OCI-LY7 (cell line): ENCODE data around the gene CYP19A1.

Experiments used
- EZH2phosphoT487 ChIP-seq: fragments of 200-600 bp; sonication (generic); IDR thresholded peaks from 2 replicates; pipeline ENCODE4 v1.6.1; 2018; ENCODE audit warnings: low read depth, borderline replicate concordance, mild to moderate bottlenecking, mixed run types, antibody characterized with exemption, low read length, moderate library complexity, mixed read lengths
- TF ChIP-seq, protein P1 (sequence below): fragments of 200-600 bp; sonication (generic); conservative IDR thresholded peaks from 2 replicates; pipeline ENCODE4 v1.5.1; 2014; ENCODE audit warnings: mild to moderate bottlenecking, antibody characterized with exemption, low read length, moderate library complexity, mixed read lengths

DNA sequence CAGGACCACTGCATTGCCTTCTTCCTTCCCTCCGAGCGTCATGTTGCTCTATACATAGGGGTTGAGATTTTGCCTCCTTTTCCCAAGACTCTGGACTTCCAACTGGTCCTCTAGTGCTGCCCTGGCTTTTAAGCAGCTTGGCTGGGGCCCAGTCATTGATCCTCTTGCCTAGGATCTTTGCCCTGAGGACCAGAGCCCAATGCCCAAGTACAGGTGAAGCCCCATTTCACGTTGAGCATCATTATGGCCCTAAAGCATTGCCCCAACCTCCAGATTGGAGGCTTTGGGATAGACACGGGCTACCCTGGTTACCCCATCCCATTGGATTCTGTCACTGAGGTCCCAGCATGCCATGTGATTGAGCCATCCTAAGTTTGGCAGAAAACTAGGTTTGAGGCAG lies 47.7 kb downstream of the CYP19A1 start:
- TF ChIP-seq, protein P1, sequence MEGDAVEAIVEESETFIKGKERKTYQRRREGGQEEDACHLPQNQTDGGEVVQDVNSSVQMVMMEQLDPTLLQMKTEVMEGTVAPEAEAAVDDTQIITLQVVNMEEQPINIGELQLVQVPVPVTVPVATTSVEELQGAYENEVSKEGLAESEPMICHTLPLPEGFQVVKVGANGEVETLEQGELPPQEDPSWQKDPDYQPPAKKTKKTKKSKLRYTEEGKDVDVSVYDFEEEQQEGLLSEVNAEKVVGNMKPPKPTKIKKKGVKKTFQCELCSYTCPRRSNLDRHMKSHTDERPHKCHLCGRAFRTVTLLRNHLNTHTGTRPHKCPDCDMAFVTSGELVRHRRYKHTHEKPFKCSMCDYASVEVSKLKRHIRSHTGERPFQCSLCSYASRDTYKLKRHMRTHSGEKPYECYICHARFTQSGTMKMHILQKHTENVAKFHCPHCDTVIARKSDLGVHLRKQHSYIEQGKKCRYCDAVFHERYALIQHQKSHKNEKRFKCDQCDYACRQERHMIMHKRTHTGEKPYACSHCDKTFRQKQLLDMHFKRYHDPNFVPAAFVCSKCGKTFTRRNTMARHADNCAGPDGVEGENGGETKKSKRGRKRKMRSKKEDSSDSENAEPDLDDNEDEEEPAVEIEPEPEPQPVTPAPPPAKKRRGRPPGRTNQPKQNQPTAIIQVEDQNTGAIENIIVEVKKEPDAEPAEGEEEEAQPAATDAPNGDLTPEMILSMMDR = no peak
- no peak for TF ChIP-seq EZH2phosphoT487
